Testis (tissue), 2 donors: ENCODE results near the gene TRIM41.

Experiments used
- POLR2A ChIP-seq: fragments of 450-650 bp; IDR thresholded peaks from one replicate; pipeline ENCODE4 v1.6.1; 2017; ENCODE audit warnings: antibody characterized with exemption, mild to moderate bottlenecking, moderate library complexity
- TF ChIP-seq, protein P1 (sequence below), 3 experiments: fragments of 450-650 bp in 2 of 3; fragments of 200-600 bp in 1 of 3; sonication (generic) in 1 of 3; IDR thresholded peaks; one replicate each; pipeline ENCODE4 v1.5.1; 2016 to 2019; ENCODE audit warnings: antibody characterized with exemption in 3 of 3, mild to moderate bottlenecking in 2 of 3, moderate library complexity in 1 of 3

DNA sequence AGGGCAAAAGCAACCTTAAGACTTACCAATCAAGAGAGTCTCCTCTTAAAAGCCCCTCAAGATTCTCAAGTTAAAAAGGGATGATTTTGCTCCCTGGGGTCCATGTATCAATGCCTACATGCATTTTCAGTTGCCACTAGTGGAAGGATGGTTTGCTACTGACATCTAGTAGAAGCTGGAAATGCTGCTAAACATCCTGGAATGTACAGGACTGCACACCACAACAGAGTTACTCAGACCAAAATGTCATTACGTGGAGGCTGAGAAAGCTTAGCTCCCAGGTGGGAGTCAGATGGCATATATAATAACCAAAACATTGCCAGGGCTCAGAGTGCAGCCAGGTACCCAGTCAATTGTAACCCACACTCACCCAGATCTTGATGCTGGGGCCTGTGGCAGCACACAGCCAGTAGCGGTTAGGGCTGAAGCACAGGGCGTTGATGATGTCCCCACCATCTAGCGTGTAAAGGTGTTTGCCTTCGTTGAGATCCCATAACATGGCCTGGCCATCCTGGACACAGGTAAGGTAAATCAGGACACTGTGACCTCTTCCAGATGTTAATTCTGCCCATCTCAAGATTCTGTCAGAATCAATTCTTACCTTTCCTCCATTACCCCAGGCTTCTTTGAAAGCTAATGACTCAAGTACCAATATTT, 14.8 kb downstream of the TRIM41 start:
- TF ChIP-seq POLR2A, result no peak
- TF ChIP-seq, protein P1, sequence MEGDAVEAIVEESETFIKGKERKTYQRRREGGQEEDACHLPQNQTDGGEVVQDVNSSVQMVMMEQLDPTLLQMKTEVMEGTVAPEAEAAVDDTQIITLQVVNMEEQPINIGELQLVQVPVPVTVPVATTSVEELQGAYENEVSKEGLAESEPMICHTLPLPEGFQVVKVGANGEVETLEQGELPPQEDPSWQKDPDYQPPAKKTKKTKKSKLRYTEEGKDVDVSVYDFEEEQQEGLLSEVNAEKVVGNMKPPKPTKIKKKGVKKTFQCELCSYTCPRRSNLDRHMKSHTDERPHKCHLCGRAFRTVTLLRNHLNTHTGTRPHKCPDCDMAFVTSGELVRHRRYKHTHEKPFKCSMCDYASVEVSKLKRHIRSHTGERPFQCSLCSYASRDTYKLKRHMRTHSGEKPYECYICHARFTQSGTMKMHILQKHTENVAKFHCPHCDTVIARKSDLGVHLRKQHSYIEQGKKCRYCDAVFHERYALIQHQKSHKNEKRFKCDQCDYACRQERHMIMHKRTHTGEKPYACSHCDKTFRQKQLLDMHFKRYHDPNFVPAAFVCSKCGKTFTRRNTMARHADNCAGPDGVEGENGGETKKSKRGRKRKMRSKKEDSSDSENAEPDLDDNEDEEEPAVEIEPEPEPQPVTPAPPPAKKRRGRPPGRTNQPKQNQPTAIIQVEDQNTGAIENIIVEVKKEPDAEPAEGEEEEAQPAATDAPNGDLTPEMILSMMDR (IDR thresholded peaks at IDR 0.05), result no peak
